Measurements from ENCODE around the gene IZUMO2. TPM values are rescaled to one million over a fixed set of nuclear protein-coding genes. Genes with fewer than 3 reads are reported as not detected.

The IZUMO2 gene
- total RNA-seq, 1 donor from 2014 or later: not detected

- no peak for DNase-seq (ENCODE audit: low read depth, low spot score)
- Mint-ChIP-seq H3K9me3 (no peaks in the 10 kb centered on the region), H3K27me3 (ENCODE audit: low read depth) (peaks cover 38% of the 10 kb centered on the region), H3K27ac (ENCODE audit: unreplicated experiment) (no peak overlapping the region), H3K4me1 (no peaks in the 10 kb centered on the region), H3K4me3 (no peak overlapping the region), H3K36me3 (ENCODE audit: low read depth) (no peaks in the 10 kb centered on the region)
- no peak for TF ChIP-seq CTCF (conservative IDR thresholded peaks at IDR 0.05)
These were observed 24.9 kb upstream of the IZUMO2 start for GRCh38 chr19:50187937-50188336.

GRCh38 chr19:50184196-50184595, 21.1 kb upstream of the IZUMO2 start:
- DNase-seq (ENCODE audit: low read depth, low spot score): no peak
- TF ChIP-seq CTCF (conservative IDR thresholded peaks at IDR 0.05): no peak
- Mint-ChIP-seq H3K4me3 (no peak overlapping the region), H3K4me1 (no peaks in the 10 kb centered on the region), H3K27me3 (ENCODE audit: low read depth) (peaks cover 20% of the 10 kb centered on the region), H3K27ac (ENCODE audit: unreplicated experiment) (no peak overlapping the region), H3K9me3 (no peaks in the 10 kb centered on the region), H3K36me3 (ENCODE audit: low read depth) (no peaks in the 10 kb centered on the region)

GRCh38 chr19:50181121-50181520, 18.0 kb upstream of the IZUMO2 start:
- TF ChIP-seq CTCF (conservative IDR thresholded peaks at IDR 0.05): no peak
- Mint-ChIP-seq H3K27ac (ENCODE audit: unreplicated experiment) (no peak overlapping the region), H3K27me3 (ENCODE audit: low read depth) (peaks cover 14% of the 10 kb centered on the region), H3K36me3 (ENCODE audit: low read depth) (no peaks in the 10 kb centered on the region), H3K4me1 (no peaks in the 10 kb centered on the region), H3K4me3 (no peak overlapping the region), H3K9me3 (no peaks in the 10 kb centered on the region)
- DNase-seq (ENCODE audit: low read depth, low spot score): no peak

GRCh38 chr19:50178859-50179537, 15.9 kb upstream of the IZUMO2 start:
- Mint-ChIP-seq H3K4me1 (no peaks in the 10 kb centered on the region), H3K27me3 (ENCODE audit: low read depth) (peaks cover 14% of the 10 kb centered on the region), H3K4me3 (no peak overlapping the region), H3K36me3 (ENCODE audit: low read depth) (no peaks in the 10 kb centered on the region), H3K27ac (ENCODE audit: unreplicated experiment) (peak overlapping the region; percentile 59), H3K9me3 (no peaks in the 10 kb centered on the region)
- TF ChIP-seq CTCF (conservative IDR thresholded peaks at IDR 0.05): no peak
- no peak for DNase-seq (ENCODE audit: low read depth, low spot score)

- no peaks in the 10 kb centered on the region for H3K36me3 Mint-ChIP-seq (ENCODE audit: low read depth)
- no peaks in the 10 kb centered on the region for H3K4me1 Mint-ChIP-seq
- peaks cover 11% of the 10 kb centered on the region for H3K27me3 Mint-ChIP-seq (ENCODE audit: low read depth)
- no peak overlapping the region for H3K4me3 Mint-ChIP-seq
- H3K27ac Mint-ChIP-seq (ENCODE audit: unreplicated experiment): no peak overlapping the region
- TF ChIP-seq CTCF (conservative IDR thresholded peaks at IDR 0.05): no peak
- no peaks in the 10 kb centered on the region for H3K9me3 Mint-ChIP-seq
- DNase-seq (ENCODE audit: low read depth, low spot score): no peak
These were observed 15.2 kb upstream of the IZUMO2 start for GRCh38 chr19:50178320-50178719.

Data from neural crest cell (in vitro differentiated cells).